ENCODE measurements around the gene ING4. TPM values are rescaled to one million over a fixed set of nuclear protein-coding genes. Genes with fewer than 3 reads are reported as not detected.

Gene ING4
- total RNA-seq, 1 experiment from 2014 or later = 33.3 TPM

- peak; percentile 17 for DNase-seq (ENCODE audit: low read depth)
Measured at GRCh38 chr12:6635856-6636531, 26.9 kb downstream of the ING4 start, which contains the start of gene LPAR5. Gene LPAR5 (minus strand): TSS chr12:6635959. CDS start chr12:6621248, 14,711 bp downstream.

GRCh38 chr12:6635375-6635855 is 27.5 kb downstream of the ING4 start:
- no peak for DNase-seq (ENCODE audit: low read depth)

- no peak for DNase-seq (ENCODE audit: low read depth)
Measured at GRCh38 chr12:6632026-6632983, 30.6 kb downstream of the ING4 start.

GRCh38 chr12:6631549-6631961 is 31.4 kb downstream of the ING4 start:
- no peak for DNase-seq (ENCODE audit: low read depth)

GRCh38 chr12:6630736-6631135 is 32.2 kb downstream of the ING4 start:
- DNase-seq (ENCODE audit: low read depth) = no peak

GRCh38 chr12:6627616-6628015 is 35.3 kb downstream of the ING4 start:
- DNase-seq (ENCODE audit: low read depth) = no peak

GRCh38 chr12:6626654-6627283 is 36.1 kb downstream of the ING4 start:
- no peak for DNase-seq (ENCODE audit: low read depth)

GRCh38 chr12:6620885-6621274 is 42.0 kb downstream of the ING4 start:
- no peak for DNase-seq (ENCODE audit: low read depth)

GRCh38 chr12:6620137-6620884 is 42.6 kb downstream of the ING4 start:
- DNase-seq (ENCODE audit: low read depth) = no peak

GRCh38 chr12:6618483-6619225 is 44.3 kb downstream of the ING4 start:
- no peak for DNase-seq (ENCODE audit: low read depth)

- no peak for DNase-seq (ENCODE audit: low read depth)
Measured at GRCh38 chr12:6615802-6616201, 47.1 kb downstream of the ING4 start.

GRCh38 chr12:6614513-6615172 is 48.3 kb downstream of the ING4 start:
- DNase-seq (ENCODE audit: low read depth) = no peak

GRCh38 chr12:6613776-6614512 is 49.0 kb downstream of the ING4 start:
- DNase-seq (ENCODE audit: low read depth) = peak; percentile 99

- DNase-seq (ENCODE audit: low read depth) = peak; percentile 89
Measured at GRCh38 chr12:6613015-6613775, 49.7 kb downstream of the ING4 start.

GRCh38 chr12:6612652-6613014 is 50.3 kb downstream of the ING4 start:
- DNase-seq (ENCODE audit: low read depth) = no peak

GRCh38 chr12:6612247-6612646 is 50.7 kb downstream of the ING4 start:
- no peak for DNase-seq (ENCODE audit: low read depth)

- DNase-seq (ENCODE audit: low read depth) = peak; percentile 36
Measured at GRCh38 chr12:6608592-6609281, 54.2 kb downstream of the ING4 start.
